ENCODE results near the gene RASA2. TPM values are rescaled to one million over a fixed set of nuclear protein-coding genes. Genes with fewer than 3 reads are reported as not detected.

Gene RASA2
- total and polyA plus RNA-seq, 2 experiments from 2014 or later, result 6.2 to 12.6 TPM

- TF ChIP-seq EZH2phosphoT487 (IDR thresholded peaks at IDR 0.05; ENCODE audit: low read depth, severe bottlenecking, unreplicated experiment), result no peak
- TF ChIP-seq EZH2 (IDR thresholded peaks at IDR 0.05; ENCODE audit: borderline replicate concordance), result no peak
- TF ChIP-seq CTCF (IDR thresholded peaks at IDR 0.05; ENCODE audit: poor library complexity), result no peak
- WGBS (ENCODE audit: low lambda C conversion rate, missing lambda C conversion rate), result 2% methylated on average over 60 of the region's 64 CpGs
- Histone ChIP-seq H3K4me1 (ENCODE audit: insufficient read depth) (peaks cover 9% of the 10 kb centered on the region), H3K27me3 (peaks cover 21% of the 10 kb centered on the region), H3K27ac (no peak overlapping the region), H3K4me2 (peak overlapping the region; percentile 99), H3K9me2 (replicated peaks; ENCODE audit: insufficient read depth) (no peaks in the 10 kb centered on the region), H3K36me3 (replicated peaks; ENCODE audit: insufficient read depth, low read depth) (no peaks in the 10 kb centered on the region), H2AFZ (peak overlapping the region; percentile 83), H3K79me2 (no peaks in the 10 kb centered on the region), H3K9me3 (ENCODE audit: low read depth) (no peaks in the 10 kb centered on the region), H3K4me3 (peak overlapping the region; percentile 60), H4K20me1 (ENCODE audit: insufficient read depth, poor library complexity, severe bottlenecking) (no peaks in the 10 kb centered on the region)
- peak; percentile 79 for DNase-seq (ENCODE audit: low spot score)
These were observed 173.2 kb downstream of the RASA2 start for GRCh38 chr3:141659821-141660613.

- Histone ChIP-seq H4K20me1 (ENCODE audit: insufficient read depth, poor library complexity, severe bottlenecking) (no peaks in the 10 kb centered on the region), H3K9me2 (replicated peaks; ENCODE audit: insufficient read depth) (no peaks in the 10 kb centered on the region), H3K4me1 (ENCODE audit: insufficient read depth) (peaks cover 9% of the 10 kb centered on the region), H3K4me2 (peak overlapping the region; percentile 99), H3K27me3 (peaks cover 21% of the 10 kb centered on the region), H3K4me3 (peak overlapping the region; percentile 60), H3K36me3 (replicated peaks; ENCODE audit: insufficient read depth, low read depth) (no peaks in the 10 kb centered on the region), H3K79me2 (no peaks in the 10 kb centered on the region), H3K9me3 (ENCODE audit: low read depth) (no peaks in the 10 kb centered on the region), H2AFZ (peak overlapping the region; percentile 83), H3K27ac (no peak overlapping the region)
- 34% methylated on average over 9 of the region's 9 CpGs for WGBS (ENCODE audit: low lambda C conversion rate, missing lambda C conversion rate)
- TF ChIP-seq CTCF (IDR thresholded peaks at IDR 0.05; ENCODE audit: poor library complexity) (no peak), EZH2 (IDR thresholded peaks at IDR 0.05; ENCODE audit: borderline replicate concordance) (no peak), EZH2phosphoT487 (IDR thresholded peaks at IDR 0.05; ENCODE audit: low read depth, severe bottlenecking, unreplicated experiment) (no peak)
- DNase-seq (ENCODE audit: low spot score), result no peak
These were observed 173.8 kb downstream of the RASA2 start for GRCh38 chr3:141660614-141660947.

GRCh38 chr3:141661229-141662196 is 174.7 kb downstream of the RASA2 start:
- Histone ChIP-seq H3K4me2 (no peak overlapping the region), H4K20me1 (ENCODE audit: insufficient read depth, poor library complexity, severe bottlenecking) (no peaks in the 10 kb centered on the region), H3K36me3 (replicated peaks; ENCODE audit: insufficient read depth, low read depth) (no peaks in the 10 kb centered on the region), H3K9me2 (replicated peaks; ENCODE audit: insufficient read depth) (no peaks in the 10 kb centered on the region), H3K4me3 (no peak overlapping the region), H3K27ac (no peak overlapping the region), H2AFZ (no peak overlapping the region), H3K27me3 (peaks cover 21% of the 10 kb centered on the region), H3K9me3 (ENCODE audit: low read depth) (no peaks in the 10 kb centered on the region), H3K4me1 (ENCODE audit: insufficient read depth) (peaks cover 9% of the 10 kb centered on the region), H3K79me2 (no peaks in the 10 kb centered on the region)
- 92% methylated on average over 11 of the region's 11 CpGs for WGBS (ENCODE audit: low lambda C conversion rate, missing lambda C conversion rate)
- TF ChIP-seq EZH2 (IDR thresholded peaks at IDR 0.05; ENCODE audit: borderline replicate concordance) (no peak), EZH2phosphoT487 (IDR thresholded peaks at IDR 0.05; ENCODE audit: low read depth, severe bottlenecking, unreplicated experiment) (no peak), CTCF (IDR thresholded peaks at IDR 0.05; ENCODE audit: poor library complexity) (no peak)
- DNase-seq (ENCODE audit: low spot score), result no peak

Measured in hepatocyte (in vitro differentiated cells).